HUES64 (cell line): ENCODE results near the gene STARD13.

Experiments used
- H3K27ac ChIP-seq: 2 replicates; pipeline ENCODE4 v1.7.0; 2013; ENCODE audit warnings: low read depth, low read length, inconsistent platforms
- H3K27me3 ChIP-seq: 2 replicates; pipeline ENCODE4 v1.6.1; 2013; ENCODE audit warnings: mild to moderate bottlenecking, low read length; ENCODE audit not compliant: insufficient read depth
- H3K36me3 ChIP-seq: 2 replicates; pipeline ENCODE4 v1.6.1; 2013; ENCODE audit warnings: mild to moderate bottlenecking, low read length; ENCODE audit not compliant: insufficient read depth
- H3K4me1 ChIP-seq: 2 replicates; pipeline ENCODE4 v1.6.1; 2013; ENCODE audit warnings: mild to moderate bottlenecking, low read length, moderate library complexity; ENCODE audit not compliant: insufficient read depth
- H3K4me3 ChIP-seq: 2 replicates; pipeline ENCODE4 v1.5.1; 2013; ENCODE audit warnings: mild to moderate bottlenecking, low read length, moderate library complexity
- H3K9ac ChIP-seq: 2 replicates; pipeline ENCODE4 v1.6.1; 2013; ENCODE audit warnings: mild to moderate bottlenecking, low read depth, low read length
- H3K9me3 ChIP-seq: 2 replicates; pipeline ENCODE4 v1.6.1; 2013; ENCODE audit warnings: low read depth, low read length; ENCODE audit not compliant: insufficient read depth
- WGBS: fragments of 150-250, 120-280 bp; methylation state at CpG from one replicate; pipeline ENCODE4 v1.1.7; 2013; ENCODE audit warnings: missing lambda C conversion rate; 5-methylcytosine and 5-hydroxymethylcytosine counted together

The STARD13 gene

DNA sequence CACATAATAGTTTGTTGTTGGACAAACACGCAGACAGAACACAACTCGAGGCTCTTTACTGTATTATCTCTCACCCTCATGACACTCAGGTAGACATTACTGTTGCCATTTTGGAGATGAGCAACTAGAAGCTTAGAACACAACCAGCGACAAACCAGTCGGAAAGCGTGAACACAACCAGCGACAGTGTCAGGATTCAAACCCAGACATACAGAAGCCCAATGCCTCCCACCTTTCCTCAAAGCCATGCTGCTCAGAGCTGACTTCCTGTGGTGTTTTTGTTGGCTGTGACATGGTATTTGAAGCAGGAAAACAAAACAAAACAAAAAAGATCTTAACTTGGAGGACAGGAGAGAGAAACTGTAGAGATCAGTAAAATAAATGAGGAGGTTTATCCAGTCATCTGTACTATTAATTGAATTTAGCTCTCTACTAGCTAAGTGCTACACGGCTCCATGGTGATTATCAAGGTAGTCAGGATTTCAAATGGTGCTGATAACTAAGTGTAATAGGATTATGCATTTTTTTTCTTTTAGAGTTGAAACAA lies 92.1 kb downstream of the STARD13 start:
- Histone ChIP-seq H3K27ac (peak overlapping the region; percentile 0; the same call in 1 of the 2 replicates), H3K4me1 (peaks cover 15% of the 10 kb centered on the region), H3K9ac (no peak overlapping the region), H3K36me3 (no peaks in the 10 kb centered on the region), H3K9me3 (no peaks in the 10 kb centered on the region), H3K27me3 (no peaks in the 10 kb centered on the region), H3K4me3 (no peak overlapping the region)
- 71% methylated on average over 7 of the region's 7 CpGs for WGBS

DNA sequence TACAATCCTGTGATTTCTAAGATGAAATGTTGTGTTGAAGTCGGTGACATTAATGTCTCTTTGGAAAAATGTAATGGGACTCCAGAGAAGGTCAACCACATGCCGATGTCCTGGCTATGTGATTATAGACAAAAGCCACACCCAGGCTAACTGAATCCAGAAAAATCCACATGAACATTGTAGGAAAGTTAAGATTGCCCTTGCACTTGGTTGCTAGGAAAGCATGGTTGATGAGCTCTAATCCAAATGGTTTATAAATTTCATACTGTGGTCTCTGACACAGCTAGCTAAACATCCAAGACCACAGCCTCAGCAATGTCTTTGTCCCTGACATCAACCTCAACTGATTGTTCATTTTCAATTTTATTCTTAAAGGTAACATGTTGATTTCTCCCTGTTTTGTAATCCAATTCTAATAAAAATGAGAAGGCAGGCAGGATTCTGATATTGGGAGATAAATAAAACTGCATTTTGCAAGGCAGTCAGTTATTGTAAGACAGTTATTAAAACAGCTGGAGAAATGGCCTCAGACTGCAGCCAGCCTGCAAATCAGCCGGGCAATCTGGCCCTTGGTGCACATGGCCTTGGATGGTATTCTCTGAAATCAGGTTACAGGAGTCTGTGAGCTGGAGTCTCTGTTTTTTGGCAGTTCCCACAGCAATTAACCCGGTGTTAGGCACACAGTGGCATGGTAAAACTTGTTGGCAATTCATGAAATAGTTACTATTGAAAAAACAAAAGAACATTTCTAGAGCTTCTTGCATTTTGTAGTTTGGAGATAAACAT lies 93.9 kb downstream of the STARD13 start:
- H3K27ac ChIP-seq: no peak overlapping the region
- H3K9ac ChIP-seq: no peak overlapping the region
- H3K4me3 ChIP-seq: no peak overlapping the region
- H3K4me1 ChIP-seq: peaks cover 22% of the 10 kb centered on the region
- no peaks in the 10 kb centered on the region for H3K9me3 ChIP-seq
- H3K36me3 ChIP-seq: no peaks in the 10 kb centered on the region
- 97% methylated on average over 4 of the region's 4 CpGs for WGBS
- no peaks in the 10 kb centered on the region for H3K27me3 ChIP-seq

DNA sequence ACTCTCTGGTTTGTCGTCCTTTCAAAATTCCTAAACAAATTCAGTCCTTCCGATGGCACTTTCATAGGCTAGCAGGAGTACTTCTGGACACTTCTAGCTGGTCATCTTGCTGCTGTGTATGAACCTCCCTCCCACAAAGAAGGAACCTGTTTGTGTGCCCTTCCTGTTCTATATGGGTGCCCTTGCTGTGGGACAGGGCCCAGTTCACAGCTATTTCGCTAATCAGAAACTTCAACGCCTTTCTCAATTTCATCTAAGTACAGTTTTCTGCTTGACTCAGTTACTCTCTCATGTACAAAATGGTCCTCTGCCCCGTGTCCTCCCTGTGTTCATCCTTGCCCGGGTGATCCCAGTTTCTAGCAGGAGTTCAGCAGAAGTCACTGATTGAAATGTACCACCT lies 96.1 kb downstream of the STARD13 start:
- H3K4me1 ChIP-seq: peaks cover 32% of the 10 kb centered on the region
- 94% methylated on average over 6 of the region's 6 CpGs for WGBS
- no peak overlapping the region for H3K27ac ChIP-seq
- no peak overlapping the region for H3K9ac ChIP-seq
- H3K9me3 ChIP-seq: no peaks in the 10 kb centered on the region
- H3K36me3 ChIP-seq: no peaks in the 10 kb centered on the region
- no peak overlapping the region for H3K4me3 ChIP-seq
- H3K27me3 ChIP-seq: no peaks in the 10 kb centered on the region

DNA sequence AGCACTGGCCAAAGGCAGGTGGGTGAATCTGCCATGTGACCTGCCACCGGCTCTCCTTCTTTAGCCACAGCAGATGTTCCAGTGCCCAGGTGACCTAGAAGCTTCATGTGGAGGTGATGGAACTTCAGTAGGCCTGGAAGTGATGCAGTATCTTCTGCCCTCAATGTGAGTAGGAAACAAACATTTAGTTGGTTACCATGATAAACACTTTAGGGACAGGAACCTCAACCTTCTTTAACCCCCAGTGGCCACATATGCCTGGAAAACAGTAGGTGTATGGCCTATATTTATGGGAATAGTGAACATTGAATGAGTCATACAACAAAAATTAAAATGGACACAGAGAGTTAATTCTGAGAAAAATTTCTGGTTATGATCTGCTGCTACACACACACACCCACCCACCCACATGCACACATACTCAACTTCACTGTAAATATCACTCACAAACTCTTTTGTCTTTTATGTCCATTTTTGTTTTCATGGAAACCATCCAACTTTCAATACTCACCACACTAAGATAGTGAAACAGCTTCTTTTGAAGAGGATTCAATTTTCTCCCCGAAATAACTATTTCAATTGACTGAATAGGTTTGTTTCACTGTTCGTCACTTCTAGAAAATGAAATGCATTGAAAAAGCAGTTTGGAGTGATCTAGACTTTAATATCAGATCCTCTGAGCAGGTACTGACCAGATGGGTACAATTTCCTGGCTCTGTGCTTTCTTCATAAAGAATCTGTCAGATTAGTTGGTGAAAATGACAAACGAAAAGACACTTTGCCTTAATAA lies 97.3 kb downstream of the STARD13 start:
- 96% methylated on average over 3 of the region's 4 CpGs for WGBS
- Histone ChIP-seq H3K4me3 (no peak overlapping the region), H3K9me3 (no peaks in the 10 kb centered on the region), H3K27ac (no peak overlapping the region), H3K27me3 (peaks cover 7% of the 10 kb centered on the region; the same call in 1 of the 2 replicates), H3K4me1 (peaks cover 20% of the 10 kb centered on the region), H3K9ac (no peak overlapping the region), H3K36me3 (no peaks in the 10 kb centered on the region)

DNA sequence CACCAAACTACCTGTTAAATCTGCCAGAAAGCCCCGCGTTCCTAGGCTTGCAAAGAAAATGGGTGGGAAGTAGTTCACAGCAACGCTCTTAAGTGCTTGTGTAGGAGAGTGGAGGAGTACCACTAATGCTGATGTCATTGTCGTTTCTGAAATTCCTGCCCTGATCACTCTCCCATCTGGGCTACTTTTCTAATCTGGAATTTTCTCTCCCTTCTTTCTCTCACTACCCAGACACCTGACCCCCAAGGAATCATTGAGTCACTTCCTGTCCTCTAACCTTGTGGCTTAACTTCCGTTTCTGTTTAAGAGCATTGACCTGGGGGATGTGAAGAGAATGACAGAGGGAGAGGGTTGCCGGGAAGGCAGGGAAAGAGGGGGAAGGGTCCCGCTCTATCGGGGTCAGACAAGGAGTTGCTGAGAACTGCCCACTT lies 98.7 kb downstream of the STARD13 start:
- H3K9me3 ChIP-seq: no peaks in the 10 kb centered on the region
- 70% methylated on average over 8 of the region's 8 CpGs for WGBS
- H3K4me1 ChIP-seq: peaks cover 18% of the 10 kb centered on the region
- H3K27ac ChIP-seq: no peak overlapping the region
- H3K27me3 ChIP-seq: peaks cover 19% of the 10 kb centered on the region
- no peaks in the 10 kb centered on the region for H3K36me3 ChIP-seq
- no peak overlapping the region for H3K9ac ChIP-seq
- no peak overlapping the region for H3K4me3 ChIP-seq

DNA sequence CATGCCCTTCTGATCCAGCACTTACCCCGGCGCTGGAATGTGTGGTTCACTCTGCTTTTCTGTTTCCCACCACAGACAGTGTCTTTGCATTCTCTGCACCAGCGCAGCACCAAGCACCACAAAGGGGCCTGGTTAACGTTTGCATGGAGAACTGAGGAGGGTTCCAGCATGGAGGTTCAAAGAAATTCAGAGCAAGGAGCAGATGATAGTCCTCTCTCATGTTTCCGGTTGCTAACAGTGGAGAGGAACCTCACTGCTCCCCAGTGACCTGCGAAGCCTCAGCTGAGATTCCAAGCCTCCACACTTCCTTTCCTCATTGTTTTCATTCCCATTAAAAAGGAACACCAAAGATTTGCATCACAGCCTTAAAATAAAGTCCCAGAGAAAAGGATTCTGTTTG lies 99.7 kb downstream of the STARD13 start:
- WGBS: 79% methylated on average over 6 of the region's 6 CpGs
- Histone ChIP-seq H3K27ac (peak overlapping the region; percentile 1; the same call in 1 of the 2 replicates), H3K27me3 (peaks cover 30% of the 10 kb centered on the region), H3K4me1 (peaks cover 18% of the 10 kb centered on the region), H3K4me3 (no peak overlapping the region), H3K36me3 (no peaks in the 10 kb centered on the region), H3K9ac (no peak overlapping the region), H3K9me3 (no peaks in the 10 kb centered on the region)

DNA sequence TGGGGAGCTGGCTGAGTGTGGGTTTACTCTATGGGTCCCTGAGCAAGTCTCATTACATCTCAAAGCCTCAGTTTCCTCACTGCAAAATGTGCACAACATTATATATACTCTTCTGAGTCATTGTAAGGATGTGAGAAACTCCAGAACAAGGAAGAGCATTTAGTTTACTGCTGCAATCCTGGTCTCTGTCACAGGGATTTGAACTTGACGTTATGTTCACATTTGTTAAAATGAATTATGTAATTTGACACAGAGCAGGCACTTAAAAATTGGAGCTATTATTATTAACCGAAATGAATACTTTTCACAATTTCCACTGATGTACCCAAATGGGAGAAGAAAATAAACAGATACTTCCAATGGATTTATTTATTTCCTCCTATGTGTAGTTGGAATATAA lies 101.0 kb downstream of the STARD13 start:
- H3K4me1 ChIP-seq: peaks cover 32% of the 10 kb centered on the region
- H3K27me3 ChIP-seq: peaks cover 43% of the 10 kb centered on the region
- H3K27ac ChIP-seq: no peak overlapping the region
- H3K4me3 ChIP-seq: no peak overlapping the region
- 89% methylated on average over 1 of the region's 2 CpGs for WGBS
- H3K9ac ChIP-seq: no peak overlapping the region
- H3K9me3 ChIP-seq: no peaks in the 10 kb centered on the region
- no peaks in the 10 kb centered on the region for H3K36me3 ChIP-seq

DNA sequence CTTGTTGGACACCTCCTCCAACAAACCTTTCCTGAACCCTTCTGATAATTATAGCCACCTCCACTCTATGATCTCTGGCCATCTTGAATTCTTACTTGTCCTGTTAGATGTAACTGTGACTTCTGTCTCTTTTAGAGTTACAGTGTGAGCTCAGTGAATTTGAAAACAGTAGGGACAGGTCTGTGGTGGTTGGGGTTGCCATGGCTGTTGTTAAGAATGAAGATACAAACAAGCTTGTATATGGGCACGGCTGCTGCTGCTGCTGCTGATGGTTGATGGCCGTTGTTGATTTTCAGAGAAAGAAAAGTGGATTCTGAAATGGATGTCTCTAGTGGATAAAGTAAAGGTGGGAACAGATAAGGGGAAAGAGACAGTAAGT lies 101.5 kb downstream of the STARD13 start:
- H3K36me3 ChIP-seq: no peaks in the 10 kb centered on the region
- no peak overlapping the region for H3K4me3 ChIP-seq
- H3K9me3 ChIP-seq: no peaks in the 10 kb centered on the region
- no peak overlapping the region for H3K27ac ChIP-seq
- no peak overlapping the region for H3K9ac ChIP-seq
- peaks cover 47% of the 10 kb centered on the region for H3K27me3 ChIP-seq
- WGBS: 93% methylated on average over 2 of the region's 2 CpGs
- H3K4me1 ChIP-seq: peaks cover 32% of the 10 kb centered on the region

DNA sequence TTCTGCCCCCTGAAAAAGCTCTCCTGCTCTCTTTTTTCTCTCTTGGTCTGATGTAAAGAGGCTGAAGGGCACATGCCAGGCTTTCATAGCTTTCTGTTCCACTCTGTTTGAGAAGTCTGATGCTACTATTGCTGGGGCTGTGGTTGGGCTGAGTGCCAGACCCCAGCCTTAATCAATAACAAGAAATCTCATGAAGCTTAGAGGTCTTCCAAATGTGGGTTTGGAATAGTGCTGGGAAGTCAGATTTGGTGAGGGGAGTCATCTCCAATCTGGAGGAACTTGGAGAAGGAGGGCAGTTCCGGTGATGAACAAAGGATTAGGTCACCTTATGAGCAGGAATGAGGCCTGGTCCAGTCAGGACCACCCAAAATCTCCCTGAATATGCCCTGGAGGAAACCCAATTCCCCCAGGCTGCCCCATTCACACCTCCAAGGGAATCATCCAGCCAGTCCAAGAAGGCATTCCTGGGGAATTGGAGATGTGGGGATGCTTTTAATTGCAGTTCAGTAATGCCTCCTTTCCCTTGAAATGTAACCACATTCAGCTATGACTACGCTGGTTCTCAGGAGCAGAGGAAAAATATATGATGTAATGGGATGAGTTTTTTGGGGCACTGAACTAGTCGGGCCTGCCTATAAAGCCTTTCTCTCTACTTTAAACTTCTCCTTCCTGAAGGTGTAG lies 102.0 kb downstream of the STARD13 start:
- no peak overlapping the region for H3K4me3 ChIP-seq
- H3K27ac ChIP-seq: no peak overlapping the region
- no peaks in the 10 kb centered on the region for H3K9me3 ChIP-seq
- peaks cover 32% of the 10 kb centered on the region for H3K4me1 ChIP-seq
- no peaks in the 10 kb centered on the region for H3K36me3 ChIP-seq
- WGBS: 100% methylated on average over 2 of the region's 3 CpGs
- no peak overlapping the region for H3K9ac ChIP-seq
- peaks cover 52% of the 10 kb centered on the region for H3K27me3 ChIP-seq

DNA sequence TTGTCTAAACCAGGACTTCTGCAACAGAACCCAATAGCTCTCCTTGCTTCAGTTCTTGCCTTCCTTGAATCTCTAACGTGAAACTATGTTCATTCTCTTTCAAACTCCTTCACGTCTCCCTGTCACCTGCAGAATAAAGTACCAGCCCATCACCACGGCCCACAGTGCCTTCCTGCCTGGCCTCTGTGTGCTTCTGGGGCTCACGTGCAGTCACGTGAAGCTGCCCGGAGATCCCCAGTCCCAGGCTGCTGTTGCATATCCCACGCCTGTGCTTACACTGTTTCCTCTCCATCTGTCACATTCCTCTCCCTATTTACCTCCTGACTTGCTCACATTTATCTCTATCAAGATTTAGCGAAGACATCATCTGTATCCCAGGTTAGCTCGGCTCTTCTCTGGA lies 102.8 kb downstream of the STARD13 start:
- no peak overlapping the region for H3K27ac ChIP-seq
- H3K36me3 ChIP-seq: no peaks in the 10 kb centered on the region
- no peak overlapping the region for H3K9ac ChIP-seq
- no peak overlapping the region for H3K4me3 ChIP-seq
- H3K27me3 ChIP-seq: peaks cover 60% of the 10 kb centered on the region
- WGBS: 91% methylated on average over 9 of the region's 9 CpGs
- no peaks in the 10 kb centered on the region for H3K9me3 ChIP-seq
- peaks cover 32% of the 10 kb centered on the region for H3K4me1 ChIP-seq

DNA sequence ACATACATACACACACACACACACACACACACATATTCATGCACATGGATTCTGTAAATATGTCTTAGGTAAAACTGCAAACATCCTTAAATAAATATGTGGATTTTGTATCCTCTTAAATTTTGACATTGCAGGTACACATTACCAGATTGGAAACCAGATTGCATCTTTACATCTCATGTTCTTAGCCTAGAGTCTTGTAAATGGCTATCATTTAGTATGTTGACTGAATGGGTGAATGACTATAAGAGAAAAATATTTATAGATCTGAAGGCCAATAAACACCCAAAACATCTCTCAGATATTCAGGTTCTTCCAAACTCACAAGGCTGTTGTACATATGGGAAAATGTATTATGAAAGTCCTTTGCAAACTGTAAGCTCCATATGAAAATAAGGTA lies 104.3 kb downstream of the STARD13 start:
- Histone ChIP-seq H3K9me3 (no peaks in the 10 kb centered on the region), H3K27me3 (peaks cover 74% of the 10 kb centered on the region)

More for the DNA sequence above, 104.3 kb downstream of the STARD13 start:
- peaks cover 21% of the 10 kb centered on the region for H3K4me1 ChIP-seq
- H3K36me3 ChIP-seq: no peaks in the 10 kb centered on the region
- no peak overlapping the region for H3K9ac ChIP-seq
- H3K27ac ChIP-seq: no peak overlapping the region
- no peak overlapping the region for H3K4me3 ChIP-seq
